Central memory CD4-positive, alpha-beta T cell (primary cell): ENCODE results near the gene ST7L.

Experiments used
- DNase-seq: peaks from one replicate; pipeline ENCODE4 v3.0.0; 2022

ST7L gene

DNA sequence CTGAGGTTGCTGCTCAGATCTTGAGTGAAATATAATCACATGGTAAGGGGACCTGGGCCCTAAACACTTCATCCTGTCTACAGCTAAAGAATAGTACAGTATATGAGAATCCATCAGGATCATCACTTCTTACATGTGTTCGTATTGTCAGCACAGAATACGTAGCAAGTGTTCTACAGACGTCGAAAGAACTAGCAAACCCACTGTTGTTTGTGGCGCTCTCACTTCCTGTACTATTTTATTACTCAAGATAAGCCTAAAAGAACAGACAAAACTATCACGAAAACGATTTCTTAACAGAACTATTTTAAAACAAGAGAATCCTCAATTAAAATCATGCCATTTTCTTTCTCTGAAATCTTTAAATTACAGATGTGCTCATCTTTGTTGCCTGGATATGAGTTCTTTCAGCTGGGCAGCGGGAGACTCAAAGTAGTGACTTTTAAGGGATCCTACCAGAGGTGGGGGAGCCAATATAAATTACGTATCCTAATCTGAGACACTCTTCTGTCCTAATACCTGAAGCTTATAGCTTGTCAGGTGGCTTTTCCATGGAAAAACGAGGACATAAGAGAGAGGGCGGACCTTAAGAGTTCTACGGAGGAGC, 724 bp downstream of the ST7L start:
- DNase-seq = peak; percentile 79

DNA sequence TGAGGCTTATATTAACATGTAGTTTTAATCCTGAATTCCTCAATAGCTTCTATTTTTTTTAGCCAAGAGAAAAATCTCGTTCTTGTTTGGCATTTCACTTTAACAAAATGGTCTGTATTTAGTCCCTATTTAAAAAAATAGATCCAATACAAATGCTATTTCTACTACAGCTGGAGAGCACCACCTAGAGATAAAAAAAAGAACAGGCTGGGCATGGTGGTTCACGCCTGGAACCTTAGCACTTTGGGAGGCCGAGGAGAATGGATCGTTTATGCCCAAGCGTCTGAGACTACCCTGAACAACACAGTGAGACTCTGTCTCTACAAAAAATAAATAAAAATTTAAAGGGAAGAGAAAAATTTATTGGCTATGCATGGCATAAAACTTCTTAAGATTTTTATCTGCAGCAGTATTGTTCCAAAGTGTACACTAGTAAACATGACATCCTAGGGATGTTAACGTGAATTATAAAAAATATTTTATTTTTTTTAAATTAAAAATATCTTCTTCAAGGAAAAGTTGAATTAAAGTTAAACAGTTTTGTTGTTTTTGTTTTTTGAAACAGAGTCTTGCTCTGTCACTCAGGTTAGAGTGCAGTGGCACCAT, 4.4 kb downstream of the ST7L start:
- peak; percentile 29 for DNase-seq

DNA sequence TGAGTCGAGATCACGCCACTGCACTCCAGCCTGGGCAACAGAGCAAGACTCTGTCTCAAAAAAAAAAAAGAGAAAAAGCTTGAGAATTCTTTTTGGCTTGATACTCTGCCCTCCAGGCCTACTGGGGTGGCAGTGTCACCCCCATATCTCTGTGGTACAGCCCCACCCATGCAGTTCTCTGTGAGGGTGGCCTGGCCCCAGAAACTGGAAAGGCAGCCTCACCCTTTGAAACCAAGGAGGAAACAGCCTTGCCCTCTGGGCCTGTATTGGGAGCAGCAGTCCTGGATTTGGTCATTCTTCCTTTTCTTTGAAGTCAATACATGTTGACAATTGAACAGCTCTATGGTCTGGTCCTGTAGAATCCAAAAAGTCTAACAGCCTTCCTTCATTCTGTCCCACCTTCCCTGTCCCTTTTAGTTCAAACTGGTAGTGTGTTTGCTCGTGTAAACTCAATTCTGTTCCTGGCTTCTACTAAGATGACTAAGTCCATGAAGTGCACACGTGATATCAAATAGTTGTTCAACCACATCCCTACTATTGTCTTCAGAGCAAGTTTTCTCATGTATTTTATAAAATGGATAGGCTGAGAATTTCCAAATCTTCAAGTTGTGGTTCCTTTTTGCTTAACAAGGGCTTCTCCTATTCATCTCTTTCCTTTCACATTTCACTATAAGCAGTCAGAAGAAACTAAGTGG, 13.2 kb downstream of the ST7L start:
- DNase-seq = no peak

DNA sequence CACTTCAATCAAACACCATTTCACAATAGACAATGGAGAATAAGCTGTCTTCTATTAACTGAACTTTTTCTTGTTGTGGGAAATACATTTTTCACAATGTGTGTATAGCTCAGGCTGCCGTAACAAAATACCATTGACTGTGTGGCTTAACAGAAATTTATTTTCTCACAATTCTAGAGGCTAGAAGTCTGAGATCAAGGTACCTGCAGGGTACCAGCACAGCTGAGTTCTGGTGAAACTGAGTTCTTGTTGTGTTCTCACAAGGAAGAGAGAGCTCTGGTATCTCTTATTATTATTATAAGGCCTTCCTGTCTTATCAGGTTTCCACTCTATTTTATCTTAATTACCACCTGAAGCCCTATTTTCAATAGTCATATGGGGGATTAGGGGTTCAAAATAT, 15.4 kb downstream of the ST7L start:
- DNase-seq = no peak

DNA sequence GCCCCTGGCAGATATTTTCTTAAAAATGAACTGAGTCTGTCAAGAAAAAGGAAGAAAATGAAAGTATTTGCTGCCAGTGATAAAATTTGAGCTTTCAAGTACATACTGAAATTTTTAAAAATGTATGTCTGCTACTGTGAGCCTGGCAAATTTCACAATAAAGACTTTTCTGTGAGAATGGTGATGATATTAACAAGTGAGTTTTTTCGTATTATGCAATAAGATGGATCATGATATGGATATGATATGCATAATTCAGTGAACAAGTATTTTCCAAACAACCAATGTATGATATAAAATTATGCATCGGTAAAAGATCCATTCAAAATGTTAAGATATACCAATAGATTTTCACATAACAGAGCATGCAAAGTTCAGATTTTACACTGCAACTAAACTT, 15.9 kb downstream of the ST7L start:
- no peak for DNase-seq

DNA sequence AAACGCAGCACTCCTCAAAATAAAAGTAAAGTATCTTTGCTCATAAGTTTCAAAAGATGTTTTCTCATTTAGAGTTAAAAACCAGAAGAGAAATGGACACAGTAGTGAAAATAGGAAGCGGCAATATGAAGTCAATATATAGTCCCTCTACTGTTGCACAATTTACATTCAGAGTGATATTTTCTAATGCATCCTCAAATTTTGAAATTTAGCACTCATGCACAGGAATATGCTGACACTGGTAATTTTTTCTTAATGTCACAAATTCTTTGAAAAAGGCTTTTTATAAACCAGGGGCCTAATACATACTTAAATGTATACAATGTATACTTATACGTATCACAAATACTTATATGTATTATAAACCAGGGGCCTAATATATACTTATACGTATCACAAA, 19.5 kb downstream of the ST7L start:
- no peak for DNase-seq

DNA sequence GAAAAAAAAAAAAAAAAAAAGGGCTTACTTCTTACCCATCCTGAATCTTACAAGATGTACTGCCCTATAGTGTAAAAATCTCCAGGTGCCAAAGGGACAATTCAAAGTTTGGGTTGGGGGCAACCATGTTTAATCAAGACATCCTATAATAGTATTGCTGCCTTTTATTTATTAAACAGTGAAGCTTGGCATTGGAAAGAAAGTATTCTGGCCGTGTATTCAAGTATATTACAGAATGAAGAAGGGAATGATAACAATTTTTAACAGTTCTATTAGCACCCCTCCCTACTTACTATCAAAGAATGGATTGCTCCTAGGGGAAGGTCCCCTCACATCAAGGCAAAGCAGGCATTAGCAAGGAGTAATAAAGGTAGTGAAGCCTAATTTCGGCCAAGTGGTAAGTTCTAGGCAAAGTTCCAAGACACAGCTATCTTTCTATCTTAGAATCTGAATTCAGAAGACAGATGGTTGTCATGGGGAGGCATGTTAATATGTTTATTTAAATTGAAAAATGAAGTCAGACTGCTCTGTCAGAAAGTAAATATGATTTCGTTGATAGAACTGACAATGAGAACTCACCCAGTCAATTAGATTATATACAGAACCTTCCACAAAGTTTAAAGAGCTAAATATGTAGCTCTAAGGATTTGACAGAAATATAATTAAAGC, 24.6 kb downstream of the ST7L start:
- no peak for DNase-seq

DNA sequence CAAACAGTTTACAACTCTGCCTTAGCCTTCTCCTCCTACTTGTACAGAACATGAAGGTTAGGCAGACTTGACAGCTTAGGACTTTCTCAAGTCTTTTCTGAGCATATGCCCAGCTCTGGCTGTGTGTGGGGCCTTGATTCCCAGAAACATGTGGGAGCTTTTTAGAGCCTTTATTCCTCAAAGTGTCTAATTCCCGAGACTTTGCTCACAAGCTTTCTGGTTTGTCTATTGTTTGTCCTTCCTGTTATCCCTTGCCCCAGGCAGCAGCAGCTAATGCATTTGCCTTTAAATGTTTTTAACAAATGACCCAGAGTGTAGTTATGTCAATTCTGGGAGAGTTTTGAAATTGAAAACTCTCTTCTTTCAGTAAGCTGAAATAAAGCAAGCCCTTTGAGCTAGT, 29.2 kb downstream of the ST7L start:
- no peak for DNase-seq

DNA sequence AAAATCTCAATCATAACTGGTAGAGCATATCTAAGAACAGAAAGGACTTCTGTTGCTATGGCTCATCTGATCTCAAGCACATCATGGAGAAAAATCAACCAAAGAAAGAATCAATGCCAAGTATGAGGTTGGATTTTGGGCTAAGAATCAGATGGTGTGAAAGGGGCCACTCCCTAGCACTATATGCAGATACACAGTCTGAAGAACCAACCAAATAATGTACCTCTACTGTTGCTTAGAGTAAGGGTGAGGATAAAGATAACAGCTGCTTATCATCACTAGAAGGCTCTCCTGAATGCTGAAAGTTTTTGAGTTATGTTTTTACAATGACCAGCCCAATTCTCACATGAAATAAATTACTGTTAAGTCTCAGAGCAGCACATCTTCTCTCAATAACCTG, 35.6 kb downstream of the ST7L start:
- no peak for DNase-seq

DNA sequence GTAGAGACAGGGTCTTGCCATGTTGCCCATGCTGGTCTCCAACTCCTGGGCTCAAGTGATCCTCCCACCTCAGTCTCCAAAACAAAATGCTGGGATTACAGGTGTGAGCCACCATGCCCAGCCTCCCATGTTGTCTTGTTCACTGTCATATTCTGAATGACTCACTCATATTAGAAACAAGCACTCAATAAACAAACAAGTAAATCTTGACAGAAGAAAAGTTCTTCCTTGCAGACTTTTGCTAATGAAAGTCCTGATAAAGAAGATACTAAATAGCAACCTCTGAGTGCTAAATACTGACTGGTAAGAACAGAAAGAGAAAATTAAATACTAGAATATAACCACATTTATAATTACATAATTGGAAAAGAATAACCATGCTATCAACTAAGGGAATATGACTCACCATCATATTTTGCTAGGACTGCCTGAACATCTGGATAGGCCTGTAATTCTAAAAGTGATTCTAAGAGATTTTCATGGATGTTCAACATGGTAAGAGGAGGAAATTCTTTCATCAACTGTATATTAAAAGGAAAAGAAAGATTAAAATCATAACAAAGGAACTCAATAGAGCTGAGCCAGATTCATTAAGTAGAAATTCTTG, 37.3 kb downstream of the ST7L start:
- no peak for DNase-seq

DNA sequence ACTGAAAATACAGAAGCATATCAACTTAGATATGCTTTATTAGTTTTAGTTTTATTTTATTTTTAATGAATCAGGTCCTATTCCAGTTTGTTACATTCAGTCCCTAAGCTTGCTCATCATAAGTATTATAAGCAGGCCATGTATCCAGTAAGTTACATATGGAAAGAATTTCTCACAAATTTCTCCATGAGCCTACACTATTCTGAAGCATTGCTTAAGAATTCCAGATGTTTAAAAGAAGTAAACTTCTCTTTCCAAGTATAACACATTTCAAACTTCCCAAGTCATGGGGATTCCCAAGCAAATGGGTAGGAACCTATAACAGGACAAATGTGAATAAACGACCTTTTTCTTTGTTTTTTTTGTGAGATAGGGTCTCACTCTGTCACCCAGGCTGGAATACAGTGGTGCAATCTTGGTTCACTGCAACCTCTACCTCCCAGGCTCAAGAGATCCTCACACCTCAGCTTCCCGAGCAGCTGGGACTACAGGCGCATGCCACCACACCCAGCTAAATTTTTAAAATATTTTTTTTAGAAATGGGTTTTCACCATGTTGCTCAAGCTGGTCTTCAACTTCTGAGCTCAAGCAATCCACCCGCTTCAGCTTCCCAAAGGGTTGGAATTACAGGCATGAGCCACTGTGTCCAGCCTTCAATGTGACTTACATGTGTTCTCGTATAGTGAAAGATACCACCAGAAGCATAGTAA, 39.0 kb downstream of the ST7L start:
- DNase-seq = no peak

DNA sequence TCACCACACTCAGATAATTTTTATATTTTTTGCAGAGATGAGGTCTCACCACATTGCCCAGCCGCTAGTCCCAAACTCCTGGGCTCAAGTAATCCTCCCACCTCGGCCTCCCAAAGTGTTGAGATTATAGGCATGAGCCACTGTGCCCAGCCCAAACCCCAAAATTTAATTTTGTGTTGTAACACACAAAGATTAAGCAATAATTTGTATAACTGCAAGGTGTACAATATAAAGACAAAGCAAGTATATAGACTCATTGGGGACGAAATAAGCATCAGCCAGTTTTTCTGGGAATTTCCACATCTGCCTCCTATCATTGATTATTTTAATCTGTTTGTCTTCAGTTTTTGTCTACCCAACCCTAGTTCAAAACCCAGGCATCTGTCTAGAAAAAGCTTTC, 42.7 kb downstream of the ST7L start:
- DNase-seq = no peak

DNA sequence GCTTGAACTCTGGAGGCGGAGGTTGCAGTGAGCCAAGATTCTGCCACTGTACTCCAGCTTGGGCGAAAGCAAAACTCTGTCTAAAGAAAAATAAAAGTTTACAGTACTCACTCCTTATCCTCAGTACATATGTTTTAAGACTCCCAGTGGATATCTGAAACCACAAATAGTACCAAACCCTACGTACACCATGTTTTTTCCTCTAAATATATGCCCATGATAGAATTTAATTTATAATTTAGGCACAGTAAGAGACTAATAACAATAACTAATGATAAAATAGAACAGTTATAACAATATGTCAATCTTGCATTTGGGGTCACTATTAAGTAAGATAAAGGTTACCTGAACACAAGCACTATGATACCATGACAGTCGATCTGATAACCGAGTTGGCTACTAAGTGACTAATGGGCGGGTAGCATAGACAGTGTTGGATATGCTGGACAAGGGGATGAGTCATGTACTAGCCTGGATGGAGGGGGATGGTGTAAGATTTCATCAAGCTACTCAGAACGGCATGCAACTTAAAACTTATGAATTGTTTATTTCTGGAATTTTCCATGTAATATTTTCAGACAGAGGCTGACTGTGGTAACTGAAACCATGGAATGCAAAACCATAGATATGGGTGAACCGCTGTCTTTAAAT, 43.7 kb downstream of the ST7L start:
- DNase-seq = no peak

DNA sequence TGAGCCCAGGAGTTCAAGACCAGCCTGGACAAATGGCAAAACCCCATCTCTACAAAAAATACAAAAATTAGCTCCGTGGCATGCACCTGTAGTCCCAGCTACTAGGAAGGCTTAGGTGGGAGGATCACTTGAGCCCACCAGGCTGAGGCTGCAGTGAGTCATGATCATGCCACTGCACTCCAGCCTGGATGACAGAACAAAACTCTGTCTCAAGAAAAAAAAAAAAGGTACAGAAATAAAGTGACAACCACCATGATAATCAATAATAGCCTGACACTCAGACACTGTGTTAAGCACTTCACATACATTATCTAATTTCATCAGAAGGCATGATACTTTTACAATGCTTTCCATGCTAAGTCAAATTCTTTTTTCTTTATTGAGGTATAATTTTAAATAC, 53.1 kb downstream of the ST7L start:
- no peak for DNase-seq

DNA sequence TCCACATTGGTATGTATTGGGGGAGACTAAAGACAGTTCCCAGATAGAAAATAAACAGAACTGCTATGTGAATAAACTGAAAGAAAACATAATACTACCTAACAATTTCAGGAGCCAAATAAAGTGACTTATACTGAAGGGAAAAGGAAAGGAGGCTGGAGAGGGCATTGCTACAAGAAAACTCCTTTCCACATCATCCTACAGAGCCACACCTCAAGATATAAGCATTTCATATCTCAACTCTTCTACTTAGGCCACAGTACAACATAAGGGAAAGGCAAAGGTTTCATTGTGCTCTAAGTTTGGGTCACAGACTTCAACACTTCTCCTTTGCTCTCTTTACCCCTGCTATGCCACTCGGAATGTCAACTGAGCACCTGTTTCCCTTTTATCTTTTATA, 54.9 kb downstream of the ST7L start:
- no peak for DNase-seq

DNA sequence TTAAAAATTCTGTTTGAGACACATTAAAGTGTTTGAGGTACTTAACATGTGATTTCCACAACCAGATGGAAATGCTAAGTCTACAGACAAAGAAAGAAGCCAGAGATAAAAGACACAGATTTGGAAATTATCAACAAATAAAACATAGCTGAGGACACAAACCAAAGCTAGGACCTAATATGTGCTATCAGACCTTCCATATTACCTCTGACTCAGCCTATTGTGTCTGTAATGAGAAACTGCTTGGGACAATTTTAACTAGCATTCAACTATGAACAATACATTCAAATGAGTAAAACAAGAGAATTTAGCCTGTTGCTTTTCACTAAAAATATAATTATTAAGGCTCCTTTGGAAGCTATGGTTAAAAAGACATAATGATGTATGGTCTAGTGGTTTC, 55.6 kb downstream of the ST7L start:
- DNase-seq = no peak

DNA sequence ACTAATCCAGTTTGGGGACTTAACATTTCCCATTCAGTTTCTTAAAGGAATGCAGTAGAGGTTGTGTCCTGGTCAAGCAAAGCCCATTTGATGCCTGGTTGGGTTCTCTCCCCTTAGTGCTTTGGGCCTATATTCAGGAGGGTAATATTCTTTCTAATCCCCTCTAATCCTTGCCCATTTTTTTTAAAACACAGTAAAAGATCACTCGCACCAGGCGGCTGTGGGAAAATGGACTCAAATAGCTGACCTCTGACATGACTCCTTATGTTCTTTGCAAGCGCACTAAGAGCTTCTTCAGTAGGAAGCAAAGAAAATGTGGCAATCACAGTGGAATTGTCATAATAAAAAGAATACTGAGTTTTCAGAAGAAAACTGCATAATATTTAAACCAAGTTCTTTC, 60.3 kb downstream of the ST7L start:
- DNase-seq = no peak

DNA sequence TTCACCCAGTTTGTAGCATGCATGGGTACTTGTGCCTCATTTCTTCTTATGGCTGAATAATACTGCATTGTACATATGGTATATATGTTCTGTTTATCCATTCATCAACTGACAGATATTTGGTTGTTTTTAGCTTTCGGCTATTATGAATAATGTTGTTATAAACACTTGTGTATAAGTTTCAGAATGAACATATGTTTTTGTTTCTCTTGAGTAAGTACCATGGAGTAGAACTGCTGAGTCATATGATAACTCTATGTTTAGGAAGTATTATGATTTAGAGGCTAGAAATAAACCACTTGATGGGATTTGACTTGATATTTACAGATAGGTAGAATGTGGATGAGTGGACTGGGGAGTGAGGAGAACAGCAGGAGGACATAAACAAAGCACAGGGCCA, 61.6 kb downstream of the ST7L start:
- DNase-seq = no peak

DNA sequence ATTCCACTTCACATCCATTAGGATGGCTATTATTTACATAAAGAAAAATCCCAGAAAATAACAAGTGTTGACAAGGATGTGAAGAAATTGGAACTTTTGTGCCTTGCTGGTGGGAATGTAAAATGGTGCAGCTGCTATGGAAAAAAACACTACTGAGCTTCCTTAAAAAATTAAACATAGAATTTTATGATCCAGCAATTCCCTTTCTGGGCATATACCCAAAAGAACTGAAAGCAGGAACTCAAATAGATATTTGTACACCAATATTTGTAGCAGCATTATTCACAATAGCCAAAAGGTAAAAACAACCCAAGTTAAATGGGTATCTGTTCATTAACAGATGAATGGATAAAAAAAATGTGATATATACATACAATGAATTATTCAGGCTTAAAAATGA, 64.5 kb downstream of the ST7L start:
- no peak for DNase-seq

DNA sequence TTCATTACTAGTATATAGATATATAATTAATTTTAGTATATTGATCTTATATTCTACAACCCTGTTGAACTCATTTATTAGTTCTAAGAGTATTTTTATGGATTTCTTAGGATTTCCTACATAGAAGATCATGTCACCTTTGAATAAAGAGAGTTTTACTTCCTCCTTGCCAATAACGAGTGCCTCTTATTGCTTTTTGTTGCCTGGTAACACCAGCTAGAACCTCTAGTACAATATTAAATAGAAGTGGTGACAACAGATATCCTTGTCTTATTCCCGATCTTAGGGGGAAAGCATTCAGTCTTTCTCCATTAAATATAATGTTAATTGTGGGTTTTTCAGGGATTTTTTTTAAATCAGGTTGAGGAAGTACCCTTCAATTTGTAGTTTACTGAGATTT, 69.4 kb downstream of the ST7L start:
- no peak for DNase-seq

DNA sequence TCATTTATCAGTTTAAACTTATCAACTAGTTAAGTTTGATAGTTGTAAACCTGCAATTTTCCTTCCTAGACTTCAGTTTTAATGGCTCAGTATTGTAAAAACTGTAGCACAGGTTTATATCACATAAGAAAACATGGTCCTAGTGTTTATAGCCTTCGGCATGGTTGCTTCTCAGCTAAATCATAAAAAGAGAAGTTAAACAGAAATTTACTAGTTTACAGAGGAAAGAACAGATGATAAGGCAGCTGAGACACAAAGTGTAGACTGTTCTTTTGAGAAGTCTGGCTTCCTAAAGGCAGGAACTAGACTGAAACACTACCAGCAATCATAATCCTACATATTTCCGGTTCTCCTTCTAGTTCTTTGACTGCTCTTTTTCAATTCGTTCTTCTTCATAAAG, 70.4 kb downstream of the ST7L start:
- no peak for DNase-seq

DNA sequence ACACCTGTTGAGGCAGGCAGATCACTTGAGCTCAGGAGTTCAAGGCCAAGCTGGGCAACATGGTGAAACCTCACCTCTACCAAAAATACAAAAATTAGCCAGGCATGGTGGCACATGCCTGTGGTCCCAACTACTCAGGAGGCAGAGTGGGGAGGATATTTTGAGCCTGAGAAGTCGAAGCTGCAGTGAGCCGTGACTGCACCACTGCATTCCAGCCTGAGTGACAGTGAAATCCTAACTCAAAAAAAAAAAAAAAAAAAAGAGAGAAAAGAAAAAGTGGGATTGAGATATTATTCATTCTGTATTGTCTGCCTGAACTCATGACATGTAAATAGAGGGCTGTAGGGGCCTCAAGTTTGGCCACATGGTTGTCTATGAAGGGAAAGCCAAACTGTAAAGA, 72.9 kb downstream of the ST7L start:
- no peak for DNase-seq

DNA sequence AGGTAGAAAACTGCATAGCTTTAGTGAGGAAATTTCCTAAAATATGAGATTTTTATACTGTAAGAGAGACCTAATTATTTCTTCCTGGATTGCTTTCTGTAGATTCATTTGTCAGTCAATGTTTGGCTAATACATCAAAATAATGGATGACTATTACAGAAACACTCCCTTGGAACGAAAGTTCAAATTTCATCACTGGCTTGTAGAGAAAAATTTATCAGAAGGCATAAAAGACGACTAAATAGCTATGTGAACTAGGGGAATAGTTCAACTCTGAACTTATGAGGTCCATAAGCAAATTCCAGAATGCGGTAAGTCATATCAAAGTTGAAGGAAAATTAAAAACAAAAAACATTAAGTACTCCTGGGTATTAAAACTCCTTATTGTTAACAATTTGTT, 74.2 kb downstream of the ST7L start:
- DNase-seq = no peak
